D721Med (cell line): ENCODE data around the gene TIMM17B.

Source experiments
- DNase-seq: peaks from one replicate; pipeline ENCODE4 v3.0.0; 2011; ENCODE audit warnings: low spot score; ENCODE audit not compliant: insufficient read length
- FAIRE-seq: peaks from 2 replicates; lab custom pipeline; 2011; peaks lifted over from hg19 to GRCh38; lab: Jason Lieb, UNC
- TF ChIP-seq, protein P1 (sequence below): IDR thresholded peaks from 2 replicates; pipeline ENCODE4 v1.5.1; 2012; ENCODE audit warnings: mild to moderate bottlenecking, control low read depth; ENCODE audit not compliant: insufficient read depth; ENCODE audit errors: missing control alignments

Gene TIMM17B

DNA sequence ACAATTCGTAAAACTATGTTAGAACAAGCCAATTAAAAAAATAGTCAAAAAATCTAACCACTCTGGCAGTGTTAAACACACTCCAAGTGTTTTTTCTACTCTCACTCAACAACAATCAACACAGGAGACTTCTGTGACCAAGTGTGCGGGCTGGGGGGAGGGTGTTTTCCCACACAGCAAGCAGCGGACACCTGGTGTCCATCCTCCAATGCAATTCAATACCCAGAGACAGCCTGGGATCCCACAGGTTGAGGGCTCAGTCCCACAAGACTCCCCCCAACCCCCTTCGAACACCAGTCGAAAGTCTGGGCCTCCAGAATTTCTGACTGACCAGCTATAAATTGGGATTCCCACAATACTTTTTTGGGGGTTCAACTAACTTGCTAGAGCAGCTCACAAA is 29.6 kb upstream of the TIMM17B start:
- TF ChIP-seq, protein P1, sequence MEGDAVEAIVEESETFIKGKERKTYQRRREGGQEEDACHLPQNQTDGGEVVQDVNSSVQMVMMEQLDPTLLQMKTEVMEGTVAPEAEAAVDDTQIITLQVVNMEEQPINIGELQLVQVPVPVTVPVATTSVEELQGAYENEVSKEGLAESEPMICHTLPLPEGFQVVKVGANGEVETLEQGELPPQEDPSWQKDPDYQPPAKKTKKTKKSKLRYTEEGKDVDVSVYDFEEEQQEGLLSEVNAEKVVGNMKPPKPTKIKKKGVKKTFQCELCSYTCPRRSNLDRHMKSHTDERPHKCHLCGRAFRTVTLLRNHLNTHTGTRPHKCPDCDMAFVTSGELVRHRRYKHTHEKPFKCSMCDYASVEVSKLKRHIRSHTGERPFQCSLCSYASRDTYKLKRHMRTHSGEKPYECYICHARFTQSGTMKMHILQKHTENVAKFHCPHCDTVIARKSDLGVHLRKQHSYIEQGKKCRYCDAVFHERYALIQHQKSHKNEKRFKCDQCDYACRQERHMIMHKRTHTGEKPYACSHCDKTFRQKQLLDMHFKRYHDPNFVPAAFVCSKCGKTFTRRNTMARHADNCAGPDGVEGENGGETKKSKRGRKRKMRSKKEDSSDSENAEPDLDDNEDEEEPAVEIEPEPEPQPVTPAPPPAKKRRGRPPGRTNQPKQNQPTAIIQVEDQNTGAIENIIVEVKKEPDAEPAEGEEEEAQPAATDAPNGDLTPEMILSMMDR: no peak
- DNase-seq (no peak), FAIRE-seq (no peak)

DNA sequence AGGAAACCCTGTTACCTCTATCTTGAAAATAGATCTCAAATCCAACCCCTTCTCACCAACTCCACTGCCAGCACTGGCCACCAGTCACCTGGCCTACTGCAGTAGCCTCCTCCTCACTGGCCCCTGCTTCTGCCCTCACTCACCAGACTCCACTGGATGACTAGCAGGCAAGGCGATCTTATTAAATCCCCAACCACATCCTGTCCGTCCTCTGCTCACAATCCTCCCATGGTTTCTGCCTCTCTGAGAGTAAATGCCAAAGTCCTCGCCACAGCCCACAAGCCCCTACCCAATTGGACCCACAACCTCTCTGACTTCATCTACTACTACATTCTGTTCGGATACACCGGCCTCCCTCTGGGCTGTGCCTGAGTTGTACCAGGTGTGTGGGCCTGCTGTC is 26.7 kb upstream of the TIMM17B start:
- no peak for DNase-seq
- no peak for FAIRE-seq
- TF ChIP-seq, protein P1: no peak

DNA sequence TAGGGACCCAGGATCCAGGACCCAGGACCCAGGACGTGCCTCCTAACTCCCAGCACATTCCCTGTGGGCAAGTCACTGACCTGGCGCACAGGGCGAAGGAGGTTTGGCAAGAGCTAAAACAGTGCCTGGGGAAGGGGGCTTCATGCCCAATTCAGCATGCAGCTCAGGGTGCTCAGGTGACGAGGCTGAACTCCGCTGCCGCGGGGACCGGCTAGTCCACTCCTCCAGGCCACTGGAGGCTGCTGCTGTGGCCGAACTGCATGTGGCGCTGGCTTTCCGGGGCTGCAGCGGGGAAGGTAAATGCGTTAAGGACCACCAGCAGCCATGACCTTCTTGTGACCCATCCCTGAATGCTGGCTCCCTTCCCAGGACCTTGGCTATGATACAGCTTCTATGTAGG is 26.2 kb upstream of the TIMM17B start:
- FAIRE-seq: no peak
- no peak for DNase-seq
- TF ChIP-seq, protein P1: no peak

DNA sequence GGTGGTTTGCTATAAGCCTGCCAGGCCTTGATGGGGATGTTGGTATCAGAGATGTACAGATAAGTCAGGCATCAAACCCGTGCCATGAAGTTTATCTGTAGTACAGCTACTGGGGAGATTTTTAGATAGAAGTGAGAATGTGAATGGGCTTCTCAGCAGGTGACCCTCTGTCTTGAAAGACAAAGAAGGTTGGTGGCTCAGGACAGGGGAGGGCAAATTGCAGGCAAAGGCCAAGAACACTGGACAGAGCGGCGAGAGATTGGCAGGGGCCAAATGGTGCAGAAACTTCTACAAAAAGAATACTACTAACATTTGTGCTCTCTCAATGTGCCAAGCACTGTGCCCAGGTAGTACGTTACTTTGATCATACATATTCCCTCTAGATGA is 23.1 kb upstream of the TIMM17B start:
- DNase-seq (no peak), FAIRE-seq (no peak)
- TF ChIP-seq, protein P1: no peak

DNA sequence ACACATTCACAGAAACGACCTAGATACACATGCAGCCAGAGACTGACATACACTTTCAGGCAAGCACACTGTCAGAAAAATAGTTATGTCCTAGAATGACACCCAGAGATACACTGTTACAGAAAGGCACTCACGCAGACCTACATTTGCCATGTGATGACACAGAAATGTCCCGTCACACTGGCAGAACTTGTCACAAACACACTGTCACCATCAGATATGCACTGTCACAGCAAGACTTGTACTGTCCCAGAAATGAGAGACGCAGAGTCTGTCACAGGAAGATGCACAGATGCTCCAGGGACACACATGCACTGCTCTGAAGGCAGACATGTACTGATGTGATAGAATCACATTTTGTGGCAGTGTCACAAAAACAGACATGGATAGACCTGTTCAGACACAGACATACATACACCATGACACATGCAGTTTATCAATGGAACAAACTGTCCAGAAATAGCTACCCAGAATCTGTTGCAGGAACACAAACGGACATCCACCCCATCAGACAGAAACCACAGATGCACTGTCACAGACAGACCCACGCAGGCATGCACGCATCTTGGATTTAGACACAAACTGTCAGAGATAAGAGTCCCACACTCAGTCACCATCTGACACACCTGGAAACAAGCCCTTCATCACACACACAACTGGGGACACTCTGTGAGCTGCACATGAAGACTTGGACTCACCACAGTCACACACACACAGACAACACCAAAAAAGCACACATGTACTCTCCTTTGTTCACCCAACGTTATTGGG is 22.6 kb upstream of the TIMM17B start:
- TF ChIP-seq, protein P1: no peak
- FAIRE-seq (no peak), DNase-seq (no peak)

DNA sequence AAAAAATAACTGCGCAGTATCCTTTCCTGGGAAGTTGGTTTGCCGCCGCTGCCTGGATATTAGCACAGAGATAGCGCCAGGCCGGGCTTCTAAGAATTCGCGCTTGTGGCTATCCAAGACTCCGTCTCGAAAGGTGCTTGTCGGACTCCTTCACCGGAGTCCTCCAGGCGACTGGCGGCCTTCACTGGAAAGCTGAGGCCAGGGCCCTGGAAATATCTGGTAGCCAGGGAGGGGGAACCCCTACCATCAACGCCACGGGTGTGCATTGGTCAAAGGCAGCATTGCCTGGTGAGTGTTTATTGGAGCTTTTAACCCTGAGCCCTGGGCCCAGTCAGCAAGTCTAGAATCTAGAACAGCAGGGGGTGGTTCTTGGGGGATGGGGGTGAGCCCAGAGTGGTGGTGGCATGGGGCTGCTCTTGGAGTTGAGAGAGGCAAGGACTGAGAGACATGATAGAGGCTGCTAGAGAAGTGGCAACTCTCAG is 21.8 kb upstream of the TIMM17B start:
- no peak for DNase-seq
- FAIRE-seq: no peak
- TF ChIP-seq, protein P1: no peak
